Measurements from ENCODE around the gene SYNE1.

DNA sequence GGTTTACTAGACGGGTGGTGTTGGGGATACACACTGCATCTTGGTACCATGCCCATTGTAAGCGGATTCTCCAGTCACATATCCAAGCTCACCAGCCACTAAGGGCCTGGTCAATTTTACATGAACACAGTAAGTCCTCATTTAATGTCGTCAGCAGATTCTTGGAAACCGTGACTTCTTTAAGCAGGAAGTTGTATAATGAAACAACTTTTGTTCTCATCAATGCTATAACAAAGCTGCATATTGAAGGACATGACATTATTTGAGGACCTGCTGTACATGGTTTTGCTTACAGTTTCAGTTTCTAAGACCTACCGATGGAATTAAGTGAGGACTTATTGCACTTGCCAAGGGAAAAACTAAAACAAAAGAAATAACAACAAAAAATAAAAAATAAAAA is 295.6 kb downstream of the SYNE1 start:
- TF ChIP-seq KDM5A (IDR thresholded peaks at IDR 0.05; ENCODE audit: low read length) (no peak), GABPA (IDR thresholded peaks at IDR 0.05; ENCODE audit: borderline replicate concordance, insufficient read depth, low read length) (no peak), CHD1 (IDR thresholded peaks at IDR 0.05; ENCODE audit: low read depth, low read length) (no peak), BRCA1 (IDR thresholded peaks at IDR 0.05; ENCODE audit: low read depth, low read length) (no peak), TAF1 (IDR thresholded peaks at IDR 0.05; ENCODE audit: low read depth, low read length) (no peak), POLR2A (IDR thresholded peaks at IDR 0.05; ENCODE audit: control extremely low read depth in 1 of 2, low read depth in 2 of 2, low read length in 2 of 2) (no peak), POLR2AphosphoS5 (IDR thresholded peaks at IDR 0.05; ENCODE audit: low read depth, low read length) (no peak), NRF1 (IDR thresholded peaks at IDR 0.05; ENCODE audit: low read depth, low read length) (no peak), EZH2 (IDR thresholded peaks at IDR 0.05; ENCODE audit: low read depth, low read length, severe bottlenecking) (no peak), SP4 (IDR thresholded peaks at IDR 0.05; ENCODE audit: low read length) (no peak), CBX5 (IDR thresholded peaks at IDR 0.05; ENCODE audit: low read depth, low read length) (no peak), ZNF274 (IDR thresholded peaks at IDR 0.05; ENCODE audit: borderline replicate concordance, extremely low read depth, low read length) (no peak), FOSL1 (IDR thresholded peaks at IDR 0.05; ENCODE audit: insufficient read depth, low read depth, low read length) (no peak)
- TF ChIP-seq, protein P1, sequence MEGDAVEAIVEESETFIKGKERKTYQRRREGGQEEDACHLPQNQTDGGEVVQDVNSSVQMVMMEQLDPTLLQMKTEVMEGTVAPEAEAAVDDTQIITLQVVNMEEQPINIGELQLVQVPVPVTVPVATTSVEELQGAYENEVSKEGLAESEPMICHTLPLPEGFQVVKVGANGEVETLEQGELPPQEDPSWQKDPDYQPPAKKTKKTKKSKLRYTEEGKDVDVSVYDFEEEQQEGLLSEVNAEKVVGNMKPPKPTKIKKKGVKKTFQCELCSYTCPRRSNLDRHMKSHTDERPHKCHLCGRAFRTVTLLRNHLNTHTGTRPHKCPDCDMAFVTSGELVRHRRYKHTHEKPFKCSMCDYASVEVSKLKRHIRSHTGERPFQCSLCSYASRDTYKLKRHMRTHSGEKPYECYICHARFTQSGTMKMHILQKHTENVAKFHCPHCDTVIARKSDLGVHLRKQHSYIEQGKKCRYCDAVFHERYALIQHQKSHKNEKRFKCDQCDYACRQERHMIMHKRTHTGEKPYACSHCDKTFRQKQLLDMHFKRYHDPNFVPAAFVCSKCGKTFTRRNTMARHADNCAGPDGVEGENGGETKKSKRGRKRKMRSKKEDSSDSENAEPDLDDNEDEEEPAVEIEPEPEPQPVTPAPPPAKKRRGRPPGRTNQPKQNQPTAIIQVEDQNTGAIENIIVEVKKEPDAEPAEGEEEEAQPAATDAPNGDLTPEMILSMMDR (IDR thresholded peaks at IDR 0.05; ENCODE audit: control extremely low read depth in 1 of 3, insufficient read depth in 1 of 3, low read depth in 1 of 3, low read length in 3 of 3): no peak

All from H1 (cell line).